Measurements from ENCODE around the gene MAEL. TPM values are rescaled to one million over a fixed set of nuclear protein-coding genes. Genes with fewer than 3 reads are reported as not detected.

MAEL gene
- total and polyA plus RNA-seq, 2 of the 8 experiments (the other 6 are each of a cell fraction or from before 2014, with no cell fraction given), result 0.03 TPM; not detected in 1

GRCh38 chr1:167061073-167061464, 72.0 kb downstream of the MAEL start (continued):
- TF ChIP-seq MAX (IDR thresholded peaks at IDR 0.05) (no peak), EP300 (IDR thresholded peaks at IDR 0.05; ENCODE audit: borderline replicate concordance in 1 of 2, low read depth in 2 of 2, low read length in 2 of 2) (no peak), ATF3 (IDR thresholded peaks at IDR 0.05; ENCODE audit: insufficient read depth, low read depth, low read length) (no peak)

Measured in H1 (cell line).